Measurements from ENCODE around the gene TRAPPC6A.

- TF ChIP-seq TAF1 (IDR thresholded peaks at IDR 0.05; ENCODE audit: borderline replicate concordance, low read depth, low read length) (no peak), POLR2AphosphoS5 (IDR thresholded peaks at IDR 0.05; ENCODE audit: low read depth, low read length) (no peak), POLR2A (IDR thresholded peaks at IDR 0.05; ENCODE audit: low read depth, low read length) (no peak)
Observed at GRCh38 chr19:45146251-45146650, 31.8 kb downstream of the TRAPPC6A start.

Data from GM12892 (cell line).